SK-N-SH treated with all-trans-retinoic acid at 6 μM for 48 hours (cell line): ENCODE data around the gene PRMT3.

Source experiments
- ATAC-seq: fragments of 200-7000 bp; cut with Tn5 transposase; 3 replicates; pipeline ENCODE4 v1.9.1; 2020; ENCODE audit warnings: mild to moderate bottlenecking, moderate library complexity
- BACH2 ChIP-seq: fragments of 250-450 bp; sonication (Bioruptor Pico); IDR thresholded peaks from 2 replicates; pipeline ENCODE4 v1.9.0; 2021; ENCODE audit warnings: mild to moderate bottlenecking, borderline replicate concordance
- CSDC2 ChIP-seq: fragments of 250-450 bp; sonication (Bioruptor Pico); IDR thresholded peaks from 2 replicates; pipeline ENCODE4 v1.5.0; 2020; ENCODE audit warnings: mild to moderate bottlenecking, moderate library complexity
- ESRRG ChIP-seq: fragments of 250-450 bp; sonication (Bioruptor Pico); IDR thresholded peaks from 2 replicates; pipeline ENCODE4 v1.6.1; 2021; ENCODE audit warnings: mild to moderate bottlenecking
- GLIS3 ChIP-seq: fragments of 250-450 bp; sonication (Bioruptor Pico); IDR thresholded peaks from 2 replicates; pipeline ENCODE4 v1.5.0; 2020; ENCODE audit warnings: mild to moderate bottlenecking, moderate library complexity
- ISL1 ChIP-seq: fragments of 250-450 bp; sonication (Bioruptor Pico); IDR thresholded peaks from 2 replicates; pipeline ENCODE4 v2.1.2; 2022; ENCODE audit warnings: mild to moderate bottlenecking, moderate library complexity
- OSR1 ChIP-seq: fragments of 250-450 bp; sonication (Bioruptor Pico); IDR thresholded peaks from 2 replicates; pipeline ENCODE4 v1.8.0; 2022; ENCODE audit warnings: moderate library complexity, mild to moderate bottlenecking, inconsistent platforms
- POU6F1 ChIP-seq: fragments of 250-450 bp; sonication (Bioruptor Pico); IDR thresholded peaks from 2 replicates; pipeline ENCODE4 v1.8.0; 2021; ENCODE audit warnings: low read depth, mild to moderate bottlenecking, moderate library complexity, borderline replicate concordance
- PPARA ChIP-seq: fragments of 250-450 bp; sonication (Bioruptor Pico); IDR thresholded peaks from 2 replicates; pipeline ENCODE4 v1.5.0; 2020; ENCODE audit warnings: mild to moderate bottlenecking, borderline replicate concordance
- RARB ChIP-seq: fragments of 250-450 bp; sonication (Bioruptor Pico); IDR thresholded peaks from 2 replicates; pipeline ENCODE4 v1.8.0; 2021; ENCODE audit warnings: mild to moderate bottlenecking, moderate library complexity
- SNAI2 ChIP-seq: fragments of 250-450 bp; sonication (Bioruptor Pico); IDR thresholded peaks from 2 replicates; pipeline ENCODE4 v1.5.0; 2020; ENCODE audit warnings: mild to moderate bottlenecking, moderate library complexity
- TCF4 ChIP-seq: fragments of 250-450 bp; sonication (Bioruptor Pico); IDR thresholded peaks from 2 replicates; pipeline ENCODE4 v1.8.0; 2021; ENCODE audit warnings: mild to moderate bottlenecking, moderate library complexity, borderline replicate concordance
- TOX ChIP-seq: fragments of 250-450 bp; sonication (Bioruptor Pico); IDR thresholded peaks from 2 replicates; pipeline ENCODE4 v1.8.0; 2021; ENCODE audit warnings: mild to moderate bottlenecking, moderate library complexity, borderline replicate concordance
- TSHZ2 ChIP-seq: fragments of 250-450 bp; sonication (Bioruptor Pico); IDR thresholded peaks from 2 replicates; pipeline ENCODE4 v1.5.0; 2020; ENCODE audit warnings: mild to moderate bottlenecking, moderate library complexity
- ZC3H10 ChIP-seq: fragments of 250-450 bp; sonication (Bioruptor Pico); IDR thresholded peaks from 2 replicates; pipeline ENCODE4 v1.5.1; 2021; ENCODE audit warnings: mild to moderate bottlenecking, moderate library complexity
- ZFP3 ChIP-seq: fragments of 250-450 bp; sonication (Bioruptor Pico); IDR thresholded peaks from 2 replicates; pipeline ENCODE4 v1.5.0; 2020; ENCODE audit warnings: mild to moderate bottlenecking, moderate library complexity
- ZFP30 ChIP-seq: fragments of 450-650 bp; formaldehyde crosslinking; IDR thresholded peaks from 2 replicates; pipeline ENCODE4 v1.5.0; 2022; ENCODE audit warnings: mild to moderate bottlenecking, moderate library complexity
- ZNF565 ChIP-seq: fragments of 450-650 bp; formaldehyde crosslinking; conservative IDR thresholded peaks from 2 replicates; pipeline ENCODE4 v1.5.0; 2020; ENCODE audit warnings: low read depth, mild to moderate bottlenecking, moderate library complexity
- ZNF70 ChIP-seq: fragments of 450-650 bp; formaldehyde crosslinking; IDR thresholded peaks from 2 replicates; pipeline ENCODE4 v1.5.0; 2020; ENCODE audit warnings: mild to moderate bottlenecking, moderate library complexity
- ZNF8 ChIP-seq: fragments of 450-650 bp; formaldehyde crosslinking; IDR thresholded peaks from 2 replicates; pipeline ENCODE4 v1.5.0; 2020; ENCODE audit warnings: mild to moderate bottlenecking, moderate library complexity
- TF ChIP-seq, protein P1 (sequence below): fragments of 250-450 bp; sonication (Bioruptor Pico); IDR thresholded peaks from 2 replicates; pipeline ENCODE4 v1.5.1; 2020; ENCODE audit warnings: low read depth, mild to moderate bottlenecking, moderate library complexity
- TF ChIP-seq, protein P2 (sequence below): fragments of 250-450 bp; sonication (Bioruptor Pico); IDR thresholded peaks from 2 replicates; pipeline ENCODE4 v1.5.1; 2021; ENCODE audit warnings: mild to moderate bottlenecking, moderate library complexity

Gene PRMT3

DNA sequence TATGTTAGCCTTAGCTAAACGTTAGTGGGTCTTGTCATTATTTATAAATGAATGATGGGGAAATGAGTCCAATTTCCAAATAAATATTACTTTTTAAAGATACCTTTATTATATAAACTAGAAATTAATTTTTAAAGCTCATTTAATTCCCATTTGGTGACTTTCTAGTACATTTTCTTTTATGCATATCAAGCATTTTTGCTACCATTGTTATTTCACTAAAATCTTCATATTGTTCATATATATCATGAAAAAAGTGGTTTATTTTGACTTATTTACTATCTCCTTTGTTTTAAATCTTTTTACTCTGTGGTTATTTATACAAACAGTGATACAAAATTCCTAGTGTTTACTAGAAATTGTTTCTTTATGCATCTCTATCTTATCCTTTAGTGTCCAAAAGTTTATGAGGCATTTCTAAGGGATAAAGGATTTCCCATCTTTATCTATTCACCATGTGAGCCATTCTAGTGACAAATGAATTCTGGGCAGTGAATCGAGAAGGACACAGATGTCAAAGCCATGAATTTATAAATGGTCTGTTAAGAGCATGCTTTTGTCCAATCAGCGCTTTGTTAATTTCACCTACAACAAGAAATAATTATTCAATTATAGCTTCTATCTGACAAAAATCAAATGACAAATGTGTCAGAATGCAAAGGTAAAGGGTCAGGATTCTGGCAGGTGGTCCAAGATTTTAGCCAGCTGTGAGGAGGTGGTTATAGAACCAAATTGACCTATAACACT, 70.6 kb downstream of the PRMT3 start:
- no peak for ATAC-seq
- no peak for TF ChIP-seq CSDC2 (CRISPR knock-in tag)
- TF ChIP-seq TOX, result no peak
- no peak for TF ChIP-seq ZFP3
- no peak for TF ChIP-seq PPARA (CRISPR knock-in tag)
- no peak for TF ChIP-seq RARB (CRISPR knock-in tag)
- no peak for TF ChIP-seq ZC3H10 (CRISPR knock-in tag)
- TF ChIP-seq, protein P1, sequence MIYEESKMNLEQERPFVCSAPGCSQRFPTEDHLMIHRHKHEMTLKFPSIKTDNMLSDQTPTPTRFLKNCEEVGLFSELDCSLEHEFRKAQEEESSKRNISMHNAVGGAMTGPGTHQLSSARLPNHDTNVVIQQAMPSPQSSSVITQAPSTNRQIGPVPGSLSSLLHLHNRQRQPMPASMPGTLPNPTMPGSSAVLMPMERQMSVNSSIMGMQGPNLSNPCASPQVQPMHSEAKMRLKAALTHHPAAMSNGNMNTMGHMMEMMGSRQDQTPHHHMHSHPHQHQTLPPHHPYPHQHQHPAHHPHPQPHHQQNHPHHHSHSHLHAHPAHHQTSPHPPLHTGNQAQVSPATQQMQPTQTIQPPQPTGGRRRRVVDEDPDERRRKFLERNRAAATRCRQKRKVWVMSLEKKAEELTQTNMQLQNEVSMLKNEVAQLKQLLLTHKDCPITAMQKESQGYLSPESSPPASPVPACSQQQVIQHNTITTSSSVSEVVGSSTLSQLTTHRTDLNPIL (CRISPR knock-in tag), result no peak
- no peak for TF ChIP-seq SNAI2 (CRISPR knock-in tag)
- TF ChIP-seq ZFP30 (CRISPR knock-in tag), result no peak
- no peak for TF ChIP-seq ESRRG (CRISPR knock-in tag)
- TF ChIP-seq ZNF70 (CRISPR knock-in tag), result no peak

GRCh38 chr11:20458905-20459632, 71.6 kb downstream of the PRMT3 start:
- ATAC-seq, result no peak

DNA sequence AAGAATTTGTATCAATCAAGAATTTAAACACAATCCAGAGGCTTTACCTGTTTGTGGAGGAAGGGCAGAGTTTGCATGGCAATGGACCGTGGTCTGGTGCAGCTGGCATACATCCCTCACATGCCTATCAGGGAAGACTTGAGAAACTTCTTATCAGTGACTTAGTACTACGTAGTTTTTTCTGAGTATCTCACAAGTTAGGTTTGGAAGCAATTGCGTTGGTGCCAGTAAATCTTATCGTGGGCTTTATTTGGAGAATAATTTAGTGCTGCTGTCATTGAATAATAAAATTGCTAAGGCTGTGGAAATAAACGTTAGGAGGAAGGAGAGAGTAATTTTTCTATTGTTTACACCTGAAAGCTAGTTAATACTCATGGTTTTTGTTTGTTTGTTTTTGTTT, 72.3 kb downstream of the PRMT3 start:
- no peak for ATAC-seq
- TF ChIP-seq ISL1, result no peak
- TF ChIP-seq POU6F1, result no peak
- no peak for TF ChIP-seq OSR1 (CRISPR knock-in tag)
- TF ChIP-seq TSHZ2, result no peak
- TF ChIP-seq ZC3H10 (CRISPR knock-in tag), result no peak
- TF ChIP-seq, protein P1 (CRISPR knock-in tag), result no peak
- no peak for TF ChIP-seq SNAI2 (CRISPR knock-in tag)
- TF ChIP-seq ZFP3, result no peak
- TF ChIP-seq TOX, result no peak
- TF ChIP-seq BACH2 (CRISPR knock-in tag), result no peak
- no peak for TF ChIP-seq ZNF8 (CRISPR knock-in tag)
- no peak for TF ChIP-seq GLIS3 (CRISPR knock-in tag)
- no peak for TF ChIP-seq ZNF70 (CRISPR knock-in tag)
- no peak for TF ChIP-seq ZNF565 (CRISPR knock-in tag)
- TF ChIP-seq, protein P2, sequence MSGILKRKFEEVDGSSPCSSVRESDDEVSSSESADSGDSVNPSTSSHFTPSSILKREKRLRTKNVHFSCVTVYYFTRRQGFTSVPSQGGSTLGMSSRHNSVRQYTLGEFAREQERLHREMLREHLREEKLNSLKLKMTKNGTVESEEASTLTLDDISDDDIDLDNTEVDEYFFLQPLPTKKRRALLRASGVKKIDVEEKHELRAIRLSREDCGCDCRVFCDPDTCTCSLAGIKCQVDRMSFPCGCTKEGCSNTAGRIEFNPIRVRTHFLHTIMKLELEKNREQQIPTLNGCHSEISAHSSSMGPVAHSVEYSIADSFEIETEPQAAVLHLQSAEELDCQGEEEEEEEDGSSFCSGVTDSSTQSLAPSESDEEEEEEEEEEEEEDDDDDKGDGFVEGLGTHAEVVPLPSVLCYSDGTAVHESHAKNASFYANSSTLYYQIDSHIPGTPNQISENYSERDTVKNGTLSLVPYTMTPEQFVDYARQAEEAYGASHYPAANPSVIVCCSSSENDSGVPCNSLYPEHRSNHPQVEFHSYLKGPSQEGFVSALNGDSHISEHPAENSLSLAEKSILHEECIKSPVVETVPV (CRISPR knock-in tag), result no peak
- TF ChIP-seq ZFP30 (CRISPR knock-in tag), result no peak
- no peak for TF ChIP-seq RARB (CRISPR knock-in tag)

More at GRCh38 chr11:20458905-20459632, 71.6 kb downstream of the PRMT3 start:
- TF ChIP-seq TCF4, result peak; percentile 60; the same call in 1 of the 2 replicates
- no peak; the same call in 1 of the 2 replicates for TF ChIP-seq TSHZ2
- TF ChIP-seq ZFP30 (CRISPR knock-in tag), result no peak
